H9 (cell line): ENCODE data around the gene ITIH4. TPM values are rescaled to one million over a fixed set of nuclear protein-coding genes. Genes with fewer than 3 reads are reported as not detected.

Experiments used
- DNase-seq: peaks from one replicate; pipeline ENCODE4 v3.0.0-alpha.2; 2017
- H2AFZ ChIP-seq: one replicate; pipeline ENCODE4 v1.6.1; 2013; ENCODE audit warnings: mild to moderate bottlenecking, low read length, control low read depth, moderate library complexity
- H2AK5ac ChIP-seq: 2 replicates; pipeline ENCODE4 v1.6.1; 2013; ENCODE audit warnings: low read length, control low read depth, mixed read lengths; ENCODE audit not compliant: insufficient read length
- H2BK120ac ChIP-seq: one replicate; pipeline ENCODE4 v1.6.1; 2013; ENCODE audit warnings: low read depth, mild to moderate bottlenecking, low read length, control low read depth, inconsistent platforms; ENCODE audit not compliant: poor library complexity, severe bottlenecking
- H2BK12ac ChIP-seq: 2 replicates; pipeline ENCODE4 v1.6.1; 2013; ENCODE audit warnings: low read length, control low read depth, mixed read lengths, low read depth; ENCODE audit not compliant: insufficient read length
- H2BK15ac ChIP-seq: 2 replicates; pipeline ENCODE4 v1.6.1; 2013; ENCODE audit warnings: low read depth, low read length, control low read depth
- H2BK20ac ChIP-seq: one replicate; pipeline ENCODE4 v1.6.1; 2013; ENCODE audit warnings: low read depth, mild to moderate bottlenecking, low read length, control low read depth, inconsistent platforms; ENCODE audit not compliant: poor library complexity, severe bottlenecking
- H2BK5ac ChIP-seq: 2 replicates; pipeline ENCODE4 v1.6.1; 2013; ENCODE audit warnings: low read length, control low read depth, mixed read lengths; ENCODE audit not compliant: insufficient read length
- H3K14ac ChIP-seq: 2 replicates; pipeline ENCODE4 v1.6.1; 2013; ENCODE audit warnings: low read length, control low read depth; ENCODE audit not compliant: insufficient read depth
- H3K18ac ChIP-seq: 2 replicates; pipeline ENCODE4 v1.6.1; 2013; ENCODE audit warnings: low read depth, mild to moderate bottlenecking, mixed read lengths, low read length, control low read depth; ENCODE audit not compliant: insufficient read length
- H3K23ac ChIP-seq: 2 replicates; pipeline ENCODE4 v1.6.1; 2013; ENCODE audit warnings: low read length, control low read depth, mixed read lengths, low read depth; ENCODE audit not compliant: insufficient read length
- H3K23me2 ChIP-seq: 2 replicates; pipeline ENCODE4 v1.6.1; 2013; ENCODE audit warnings: low read depth, mild to moderate bottlenecking, mixed read lengths, low read length, control low read depth; ENCODE audit not compliant: insufficient read length, poor library complexity, severe bottlenecking
- H3K27ac ChIP-seq: 2 replicates; pipeline ENCODE4 v1.5.1; 2013; ENCODE audit warnings: low read length, control low read depth, mixed read lengths, low read depth; ENCODE audit not compliant: insufficient read length
- H3K27me3 ChIP-seq: 2 replicates; pipeline ENCODE4 v1.6.1; 2013; ENCODE audit warnings: low read length, control low read depth, inconsistent platforms; ENCODE audit not compliant: insufficient read depth
- H3K4ac ChIP-seq: 2 replicates; pipeline ENCODE4 v1.6.1; 2013; ENCODE audit warnings: low read depth, mild to moderate bottlenecking, control low read depth, inconsistent platforms, low read length, moderate library complexity
- H3K4me1 ChIP-seq: 2 replicates; pipeline ENCODE4 v1.6.1; 2013; ENCODE audit warnings: low read length, control low read depth, inconsistent platforms; ENCODE audit not compliant: insufficient read depth
- H3K4me2 ChIP-seq: 2 replicates; pipeline ENCODE4 v1.6.1; 2013; ENCODE audit warnings: low read length, control low read depth, mixed read lengths; ENCODE audit not compliant: insufficient read length, insufficient read depth
- H3K56ac ChIP-seq: 2 replicates; pipeline ENCODE4 v1.6.1; 2013; ENCODE audit warnings: low read depth, mild to moderate bottlenecking, mixed read lengths, low read length, control low read depth; ENCODE audit not compliant: insufficient read length
- H3K79me1 ChIP-seq: 2 replicates; pipeline ENCODE4 v1.6.1; 2013; ENCODE audit warnings: low read depth, mild to moderate bottlenecking, moderate library complexity, low read length, control low read depth, inconsistent platforms; ENCODE audit not compliant: insufficient read depth, poor library complexity, severe bottlenecking
- H3K79me2 ChIP-seq: 2 replicates; pipeline ENCODE4 v1.6.1; 2013; ENCODE audit warnings: low read length, control low read depth, inconsistent platforms; ENCODE audit not compliant: insufficient read depth
- H3K9ac ChIP-seq: 2 replicates; pipeline ENCODE4 v1.6.1; 2013; ENCODE audit warnings: low read length, control low read depth, mixed read lengths; ENCODE audit not compliant: insufficient read length; ENCODE audit errors: extremely low read depth
- H3K9me3 ChIP-seq: one replicate; pipeline ENCODE4 v1.6.1; 2013; ENCODE audit warnings: low read depth, low read length, inconsistent platforms; ENCODE audit not compliant: control insufficient read depth
- H3T11ph ChIP-seq: one replicate; pipeline ENCODE4 v1.6.1; 2013; ENCODE audit warnings: mild to moderate bottlenecking, low read length, control low read depth, inconsistent platforms
- H4K20me1 ChIP-seq: one replicate; pipeline ENCODE4 v1.6.1; 2013; ENCODE audit not compliant: control insufficient read depth, insufficient read length, insufficient read depth
- H4K5ac ChIP-seq: 2 replicates; pipeline ENCODE4 v1.6.1; 2013; ENCODE audit warnings: low read depth, mild to moderate bottlenecking, mixed read lengths, low read length, control low read depth; ENCODE audit not compliant: insufficient read length
- H4K8ac ChIP-seq: replicated peaks from 2 replicates; pipeline ENCODE4 v1.6.1; 2013; ENCODE audit warnings: low read length, control low read depth, mixed read lengths, low read depth; ENCODE audit not compliant: insufficient read length
- H4K91ac ChIP-seq: 2 replicates; pipeline ENCODE4 v1.6.1; 2013; ENCODE audit warnings: low read depth, mild to moderate bottlenecking, moderate library complexity, mixed read lengths, low read length, control low read depth; ENCODE audit not compliant: insufficient read length
- H3K27ac Mint-ChIP-seq, 3 experiments: 2 replicates in 2 of 3; 3 replicates in 1 of 3; pipeline ENCODE4 v1.8.0; 2020 to 2021; ENCODE audit warnings: mixed read lengths in 3 of 3, mild to moderate bottlenecking in 1 of 3, moderate library complexity in 1 of 3
- H3K27me3 Mint-ChIP-seq: 2 replicates; pipeline ENCODE4 v1.8.0; 2021; ENCODE audit warnings: low read depth, mild to moderate bottlenecking, moderate library complexity, mixed read lengths
- H3K36me3 Mint-ChIP-seq, 3 experiments: 2 replicates in 2 of 3; 3 replicates in 1 of 3; pipeline ENCODE4 v1.8.0; 2020 to 2021; ENCODE audit warnings: low read depth in 3 of 3, mixed read lengths in 3 of 3; ENCODE audit not compliant: insufficient read depth in 1 of 3
- H3K4me1 Mint-ChIP-seq, 2 experiments: 2 replicates each; pipeline ENCODE4 v1.8.0; 2020; ENCODE audit warnings: mixed read lengths in 2 of 2
- H3K4me3 Mint-ChIP-seq, 2 experiments: 2 replicates in 1 of 2; 3 replicates in 1 of 2; pipeline ENCODE4 v1.8.0; 2020 to 2021; ENCODE audit warnings: mild to moderate bottlenecking in 2 of 2, mixed read lengths in 2 of 2, moderate library complexity in 1 of 2
- H3K9me3 Mint-ChIP-seq, 2 experiments: 2 replicates in 1 of 2; 3 replicates in 1 of 2; pipeline ENCODE4 v1.8.0; 2020; ENCODE audit warnings: mild to moderate bottlenecking in 2 of 2, mixed read lengths in 2 of 2, moderate library complexity in 1 of 2
- WGBS: extraction: QIAGEN DNeasy Blood & Tissue Kit; methylation state at CpG from one replicate; pipeline ENCODE4 v1.1.7; 2013; ENCODE audit warnings: missing lambda C conversion rate, low lambda C conversion rate, mixed read lengths; ENCODE audit not compliant: insufficient read length; ENCODE audit errors: extremely low coverage; 5-methylcytosine and 5-hydroxymethylcytosine counted together
- total RNA-seq: library from RNA; stranded (reverse); gene quantifications from 2 replicates; pipeline ENCODE4 v1.2.1, GENCODE V29; 2021
- TF ChIP-seq, protein P1 (sequence below): fragments of 200-600 bp; sonication (generic); conservative IDR thresholded peaks from 3 replicates; pipeline ENCODE4 v1.8.0; 2021; ENCODE audit warnings: antibody characterized with exemption, mild to moderate bottlenecking

Gene ITIH4
- total RNA-seq, 1 experiment from 2014 or later = 3.0 TPM

DNA sequence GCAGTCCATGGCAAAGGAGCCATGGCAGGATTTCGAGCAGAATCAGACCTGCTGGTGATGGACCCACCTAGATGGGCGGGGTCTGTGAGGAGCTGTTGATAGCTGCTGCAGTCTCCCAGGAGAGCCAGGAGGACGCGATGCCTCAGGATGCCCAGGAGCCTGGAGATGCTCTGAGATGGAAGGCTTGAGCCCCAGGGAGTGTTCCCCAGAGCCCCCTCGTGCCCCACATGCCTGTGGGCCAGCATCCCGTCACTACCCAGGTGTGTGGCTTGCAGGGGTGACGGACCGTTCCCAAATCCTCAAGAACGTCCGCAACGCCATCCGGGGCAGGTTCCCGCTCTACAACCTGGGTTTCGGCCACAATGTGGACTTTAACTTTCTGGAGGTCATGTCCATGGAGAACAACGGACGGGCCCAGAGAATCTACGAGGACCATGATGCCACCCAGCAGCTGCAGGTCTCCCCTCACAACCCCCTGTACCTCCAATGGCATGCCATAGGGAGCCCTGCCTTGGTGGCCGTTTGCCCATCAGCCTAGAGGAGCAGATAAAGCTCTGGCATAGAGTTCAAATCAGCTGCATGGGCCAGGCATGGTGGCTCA, 46.4 kb downstream of the ITIH4 start:
- H3K9me3 Mint-ChIP-seq = no peaks in the 10 kb centered on the region

More for the DNA sequence above, 46.4 kb downstream of the ITIH4 start:
- Histone ChIP-seq H3K4ac (no peak overlapping the region), H3K56ac (no peak overlapping the region), H3K27ac (no peak overlapping the region), H2BK12ac (no peak overlapping the region), H2AFZ (no peak overlapping the region), H3K9me3 (no peaks in the 10 kb centered on the region), H2AK5ac (no peak overlapping the region), H3K79me2 (no peaks in the 10 kb centered on the region), H3K27me3 (no peaks in the 10 kb centered on the region), H3K14ac (no peak overlapping the region; the same call in 1 of the 2 replicates), H3K79me1 (no peaks in the 10 kb centered on the region), H4K8ac (no peak overlapping the region), H3K4me1 (peaks cover 3% of the 10 kb centered on the region), H4K91ac (no peak overlapping the region), H3K18ac (no peak overlapping the region), H2BK5ac (no peak overlapping the region), H3K23me2 (no peaks in the 10 kb centered on the region), H2BK15ac (no peak overlapping the region), H4K5ac (no peak overlapping the region), H3K9ac (no peak overlapping the region), H3T11ph (no peak overlapping the region), H3K4me2 (no peak overlapping the region), H3K23ac (no peak overlapping the region), H4K20me1 (no peaks in the 10 kb centered on the region), H2BK20ac (no peak overlapping the region), H2BK120ac (no peak overlapping the region)
- no peak for DNase-seq
- Mint-ChIP-seq H3K27ac (no peak overlapping the region), H3K36me3 (no peaks in the 10 kb centered on the region; a peak in 1 of 7 replicates), H3K27me3 (peaks cover 4% of the 10 kb centered on the region), H3K4me3 (no peak overlapping the region), H3K4me1 (peaks cover 12 to 13% of the 10 kb centered on the region in 2 experiments)
- TF ChIP-seq, protein P1, sequence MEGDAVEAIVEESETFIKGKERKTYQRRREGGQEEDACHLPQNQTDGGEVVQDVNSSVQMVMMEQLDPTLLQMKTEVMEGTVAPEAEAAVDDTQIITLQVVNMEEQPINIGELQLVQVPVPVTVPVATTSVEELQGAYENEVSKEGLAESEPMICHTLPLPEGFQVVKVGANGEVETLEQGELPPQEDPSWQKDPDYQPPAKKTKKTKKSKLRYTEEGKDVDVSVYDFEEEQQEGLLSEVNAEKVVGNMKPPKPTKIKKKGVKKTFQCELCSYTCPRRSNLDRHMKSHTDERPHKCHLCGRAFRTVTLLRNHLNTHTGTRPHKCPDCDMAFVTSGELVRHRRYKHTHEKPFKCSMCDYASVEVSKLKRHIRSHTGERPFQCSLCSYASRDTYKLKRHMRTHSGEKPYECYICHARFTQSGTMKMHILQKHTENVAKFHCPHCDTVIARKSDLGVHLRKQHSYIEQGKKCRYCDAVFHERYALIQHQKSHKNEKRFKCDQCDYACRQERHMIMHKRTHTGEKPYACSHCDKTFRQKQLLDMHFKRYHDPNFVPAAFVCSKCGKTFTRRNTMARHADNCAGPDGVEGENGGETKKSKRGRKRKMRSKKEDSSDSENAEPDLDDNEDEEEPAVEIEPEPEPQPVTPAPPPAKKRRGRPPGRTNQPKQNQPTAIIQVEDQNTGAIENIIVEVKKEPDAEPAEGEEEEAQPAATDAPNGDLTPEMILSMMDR = no peak
- no CpG with 5 or more reads among the region's 18 CpGs for WGBS
